ENCODE results near the gene COBL. TPM values are rescaled to one million over a fixed set of nuclear protein-coding genes. Genes with fewer than 3 reads are reported as not detected.

COBL gene
- total RNA-seq, 1 donor from 2014 or later = 6.3 TPM

DNA sequence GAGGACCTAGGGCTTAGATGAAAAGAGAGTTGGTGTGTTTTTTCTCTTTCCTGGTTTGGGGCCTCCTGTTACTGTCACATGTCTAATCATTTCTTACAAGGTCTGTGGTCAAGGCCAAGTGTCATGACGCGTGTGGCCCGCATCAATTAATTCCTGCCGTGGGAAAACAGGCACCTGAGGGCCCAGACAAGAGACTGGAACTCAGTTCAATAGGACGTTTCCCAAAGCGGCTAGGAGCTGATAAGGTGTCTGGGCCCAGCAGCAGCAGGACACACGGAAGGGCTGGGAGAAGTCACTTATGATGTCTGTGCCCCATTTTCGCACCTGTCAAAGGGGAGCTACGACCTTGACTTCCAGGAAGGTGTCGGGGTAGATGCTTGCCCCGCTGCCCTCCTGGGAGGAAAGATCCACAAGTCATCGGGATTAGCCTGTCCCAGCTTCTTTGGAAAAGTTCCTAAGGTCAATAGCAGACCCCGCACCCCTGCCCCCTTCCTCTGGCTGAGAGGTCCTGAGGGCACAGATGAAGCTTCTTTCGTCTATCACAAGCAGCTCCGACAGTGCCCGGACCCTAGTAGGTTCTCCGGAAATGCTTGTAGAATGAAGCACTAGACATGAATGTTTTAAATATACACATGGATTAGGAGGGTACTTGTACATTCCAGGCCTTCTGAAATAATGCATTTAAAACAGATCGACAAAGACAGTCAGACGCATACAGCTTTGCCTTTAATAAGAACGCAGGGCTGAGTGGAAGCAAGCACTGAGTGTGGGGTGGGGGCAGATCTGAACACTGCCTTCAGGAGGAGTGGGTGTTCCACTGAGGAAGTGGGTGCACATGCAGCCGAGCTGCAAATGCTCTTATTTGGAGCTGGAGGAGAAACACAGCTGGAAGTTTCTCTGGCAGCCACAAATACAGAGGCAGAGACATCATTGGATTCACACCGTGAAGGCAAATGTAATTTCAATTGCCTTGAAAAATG, 296.4 kb downstream of the COBL start:
- no peak for TF ChIP-seq EZH2phosphoT487 (IDR thresholded peaks at IDR 0.05)
- no peak for TF ChIP-seq EZH2 (IDR thresholded peaks at IDR 0.05)
- TF ChIP-seq, protein P1, sequence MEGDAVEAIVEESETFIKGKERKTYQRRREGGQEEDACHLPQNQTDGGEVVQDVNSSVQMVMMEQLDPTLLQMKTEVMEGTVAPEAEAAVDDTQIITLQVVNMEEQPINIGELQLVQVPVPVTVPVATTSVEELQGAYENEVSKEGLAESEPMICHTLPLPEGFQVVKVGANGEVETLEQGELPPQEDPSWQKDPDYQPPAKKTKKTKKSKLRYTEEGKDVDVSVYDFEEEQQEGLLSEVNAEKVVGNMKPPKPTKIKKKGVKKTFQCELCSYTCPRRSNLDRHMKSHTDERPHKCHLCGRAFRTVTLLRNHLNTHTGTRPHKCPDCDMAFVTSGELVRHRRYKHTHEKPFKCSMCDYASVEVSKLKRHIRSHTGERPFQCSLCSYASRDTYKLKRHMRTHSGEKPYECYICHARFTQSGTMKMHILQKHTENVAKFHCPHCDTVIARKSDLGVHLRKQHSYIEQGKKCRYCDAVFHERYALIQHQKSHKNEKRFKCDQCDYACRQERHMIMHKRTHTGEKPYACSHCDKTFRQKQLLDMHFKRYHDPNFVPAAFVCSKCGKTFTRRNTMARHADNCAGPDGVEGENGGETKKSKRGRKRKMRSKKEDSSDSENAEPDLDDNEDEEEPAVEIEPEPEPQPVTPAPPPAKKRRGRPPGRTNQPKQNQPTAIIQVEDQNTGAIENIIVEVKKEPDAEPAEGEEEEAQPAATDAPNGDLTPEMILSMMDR (IDR thresholded peaks at IDR 0.05) = no peak
- no peak for DNase-seq (ENCODE audit: low spot score)
- peaks cover 8% of the 10 kb centered on the region for H3K4me1 Mint-ChIP-seq
- no peaks in the 10 kb centered on the region for H3K9me3 Mint-ChIP-seq
- Histone ChIP-seq H3K27ac (no peak overlapping the region), H3K4me3 (no peak overlapping the region), H3K79me2 (ENCODE audit: low read depth) (no peaks in the 10 kb centered on the region), H3K9ac (no peak overlapping the region), H3K4me1 (no peaks in the 10 kb centered on the region), H3F3A (ENCODE audit: low read depth) (no peaks in the 10 kb centered on the region), H3K9me3 (ENCODE audit: low read depth) (no peaks in the 10 kb centered on the region), H2AFZ (replicated peaks) (no peak overlapping the region), H3K27me3 (no peaks in the 10 kb centered on the region), H3K36me3 (no peaks in the 10 kb centered on the region), H4K20me1 (ENCODE audit: low read depth) (no peaks in the 10 kb centered on the region), H3K4me2 (no peak overlapping the region)
- peaks cover 2% of the 10 kb centered on the region for H3K27me3 Mint-ChIP-seq (ENCODE audit: insufficient read depth, low read depth)
- no peaks in the 10 kb centered on the region for H3K36me3 Mint-ChIP-seq
- H3K4me3 Mint-ChIP-seq = no peak overlapping the region
- H3K27ac Mint-ChIP-seq = no peak overlapping the region

DNA sequence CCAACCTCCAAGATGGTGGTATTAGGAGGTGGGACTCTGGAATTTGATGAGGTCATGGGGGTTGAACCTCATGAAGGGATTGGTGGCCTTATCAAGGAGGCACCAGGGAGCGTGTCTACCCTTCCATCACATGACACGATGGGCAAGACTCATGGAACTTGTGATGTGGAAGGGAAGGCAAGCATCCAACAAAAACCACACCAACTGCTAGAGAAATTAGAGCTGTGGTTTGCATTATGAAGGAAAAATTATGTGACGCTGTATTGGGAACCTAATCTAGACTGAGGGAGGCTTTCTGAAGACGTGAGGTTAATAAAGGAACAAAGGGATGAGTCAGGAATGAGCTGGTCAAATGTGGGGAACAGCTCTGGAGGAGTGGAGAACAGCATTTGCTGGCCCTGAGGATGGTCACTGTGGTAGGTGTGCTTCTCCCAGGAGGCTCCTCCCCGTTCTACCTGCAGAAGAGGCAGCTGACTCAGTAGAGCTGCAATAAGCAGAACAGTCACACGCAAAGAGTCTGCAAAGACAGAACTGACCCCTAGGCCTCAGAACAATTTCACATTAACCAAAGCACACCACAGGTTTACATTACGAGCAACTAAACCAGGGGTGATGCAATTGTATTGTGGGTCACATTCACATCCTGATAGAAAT, 297.3 kb downstream of the COBL start:
- DNase-seq (ENCODE audit: low spot score) = no peak
- Histone ChIP-seq H3K79me2 (ENCODE audit: low read depth) (no peaks in the 10 kb centered on the region), H4K20me1 (ENCODE audit: low read depth) (no peaks in the 10 kb centered on the region), H3K36me3 (no peaks in the 10 kb centered on the region), H3K4me3 (no peak overlapping the region), H3K9me3 (ENCODE audit: low read depth) (no peaks in the 10 kb centered on the region), H3K27me3 (no peaks in the 10 kb centered on the region), H3K9ac (no peak overlapping the region), H3K4me2 (no peak overlapping the region), H3K4me1 (no peaks in the 10 kb centered on the region), H2AFZ (replicated peaks) (no peak overlapping the region), H3K27ac (no peak overlapping the region), H3F3A (ENCODE audit: low read depth) (no peaks in the 10 kb centered on the region)
- Mint-ChIP-seq H3K9me3 (no peaks in the 10 kb centered on the region), H3K36me3 (no peaks in the 10 kb centered on the region), H3K4me1 (peaks cover 8% of the 10 kb centered on the region), H3K4me3 (no peak overlapping the region), H3K27ac (no peak overlapping the region), H3K27me3 (ENCODE audit: insufficient read depth, low read depth) (no peaks in the 10 kb centered on the region)
- no peak for TF ChIP-seq EZH2 (IDR thresholded peaks at IDR 0.05)
- TF ChIP-seq, protein P1 (IDR thresholded peaks at IDR 0.05) = no peak

DNA sequence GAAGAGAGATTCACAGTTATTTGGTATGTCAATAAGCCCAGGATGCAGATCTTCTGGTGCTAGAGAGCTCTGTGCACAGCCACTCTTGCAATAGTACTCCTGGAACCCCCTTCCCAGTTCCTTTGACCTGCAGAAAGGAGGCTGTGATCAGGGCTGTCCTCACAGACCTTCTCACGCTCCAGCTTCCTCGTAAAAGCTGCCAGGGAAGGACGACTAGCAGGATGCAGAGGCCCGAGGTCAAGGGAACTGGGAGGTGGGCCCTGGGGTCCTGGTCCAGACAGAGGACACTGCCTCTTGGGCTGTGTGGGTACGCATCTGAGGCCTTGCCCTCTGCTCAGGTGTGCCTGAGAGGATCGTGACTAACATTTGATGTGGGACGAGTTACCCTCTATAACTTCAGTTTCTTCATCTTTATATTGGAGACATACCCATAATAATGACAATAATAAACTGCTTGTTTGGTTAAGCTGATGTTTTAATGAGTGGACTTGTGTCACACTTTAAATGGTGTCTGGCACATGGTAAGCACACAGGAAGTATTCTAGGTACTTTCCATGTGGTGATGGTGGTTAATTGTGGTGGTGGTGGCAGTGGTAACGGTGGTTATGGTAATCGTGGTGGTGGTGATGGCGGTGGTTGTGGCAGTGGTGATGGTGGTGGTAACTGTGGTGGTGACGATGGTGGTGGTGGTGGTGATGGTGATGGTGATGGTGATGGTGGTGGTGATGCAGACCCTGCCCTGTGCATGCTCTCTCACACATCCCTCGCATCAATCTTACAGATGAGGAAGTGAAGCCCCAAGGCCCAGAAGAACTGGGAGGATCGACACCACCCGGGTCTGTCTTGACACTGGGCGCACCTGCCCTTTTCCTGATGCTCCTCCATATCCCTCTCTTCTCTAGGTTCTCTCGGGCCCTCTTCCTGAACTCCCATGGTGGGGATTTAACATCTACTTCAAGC, 298.8 kb downstream of the COBL start:
- H3K4me2 ChIP-seq = no peak overlapping the region
- no peak overlapping the region for H3K4me3 ChIP-seq
- H3K4me1 Mint-ChIP-seq = peaks cover 8% of the 10 kb centered on the region
- no peaks in the 10 kb centered on the region for H3K27me3 ChIP-seq
- no peak overlapping the region for H3K27ac Mint-ChIP-seq
- no peaks in the 10 kb centered on the region for H4K20me1 ChIP-seq (ENCODE audit: low read depth)
- no peak overlapping the region for H3K4me3 Mint-ChIP-seq
- H2AFZ ChIP-seq (replicated peaks) = no peak overlapping the region
- no peaks in the 10 kb centered on the region for H3K4me1 ChIP-seq
- no peaks in the 10 kb centered on the region for H3K36me3 Mint-ChIP-seq
- H3K9me3 ChIP-seq (ENCODE audit: low read depth) = no peaks in the 10 kb centered on the region
- no peaks in the 10 kb centered on the region for H3K9me3 Mint-ChIP-seq
- no peaks in the 10 kb centered on the region for H3F3A ChIP-seq (ENCODE audit: low read depth)
- TF ChIP-seq EZH2 (IDR thresholded peaks at IDR 0.05) = no peak
- TF ChIP-seq, protein P1 (IDR thresholded peaks at IDR 0.05) = no peak
- no peaks in the 10 kb centered on the region for H3K36me3 ChIP-seq
- H3K9ac ChIP-seq = no peak overlapping the region
- peaks cover 2% of the 10 kb centered on the region for H3K27me3 Mint-ChIP-seq (ENCODE audit: insufficient read depth, low read depth)
- no peak for DNase-seq (ENCODE audit: low spot score)
- H3K79me2 ChIP-seq (ENCODE audit: low read depth) = no peaks in the 10 kb centered on the region
- H3K27ac ChIP-seq = no peak overlapping the region
